22Rv1 (cell line): Measurements from ENCODE around the gene MICU1.

Experiments used
- H3K27ac ChIP-seq: fragments of 450-650 bp; 2 replicates; pipeline ENCODE4 v1.5.1; 2017
- CTCF ChIP-seq: fragments of 450-650 bp; IDR thresholded peaks from 2 replicates; pipeline ENCODE4 v1.5.1; 2017; ENCODE audit warnings: mild to moderate bottlenecking
- ZFX ChIP-seq: fragments of 450-650 bp; IDR thresholded peaks from 2 replicates; pipeline ENCODE4 v1.6.1; 2017; ENCODE audit warnings: antibody characterized with exemption, borderline replicate concordance

The MICU1 gene

GRCh38 chr10:72356115-72356514, 269.8 kb downstream of the MICU1 start:
- no peak overlapping the region for H3K27ac ChIP-seq
- no peak for TF ChIP-seq CTCF
- TF ChIP-seq ZFX = no peak

- TF ChIP-seq ZFX = no peak
- TF ChIP-seq CTCF = no peak
- peak overlapping the region; percentile 94 for H3K27ac ChIP-seq
Measured at GRCh38 chr10:72355214-72355555, 270.7 kb downstream of the MICU1 start.

DNA sequence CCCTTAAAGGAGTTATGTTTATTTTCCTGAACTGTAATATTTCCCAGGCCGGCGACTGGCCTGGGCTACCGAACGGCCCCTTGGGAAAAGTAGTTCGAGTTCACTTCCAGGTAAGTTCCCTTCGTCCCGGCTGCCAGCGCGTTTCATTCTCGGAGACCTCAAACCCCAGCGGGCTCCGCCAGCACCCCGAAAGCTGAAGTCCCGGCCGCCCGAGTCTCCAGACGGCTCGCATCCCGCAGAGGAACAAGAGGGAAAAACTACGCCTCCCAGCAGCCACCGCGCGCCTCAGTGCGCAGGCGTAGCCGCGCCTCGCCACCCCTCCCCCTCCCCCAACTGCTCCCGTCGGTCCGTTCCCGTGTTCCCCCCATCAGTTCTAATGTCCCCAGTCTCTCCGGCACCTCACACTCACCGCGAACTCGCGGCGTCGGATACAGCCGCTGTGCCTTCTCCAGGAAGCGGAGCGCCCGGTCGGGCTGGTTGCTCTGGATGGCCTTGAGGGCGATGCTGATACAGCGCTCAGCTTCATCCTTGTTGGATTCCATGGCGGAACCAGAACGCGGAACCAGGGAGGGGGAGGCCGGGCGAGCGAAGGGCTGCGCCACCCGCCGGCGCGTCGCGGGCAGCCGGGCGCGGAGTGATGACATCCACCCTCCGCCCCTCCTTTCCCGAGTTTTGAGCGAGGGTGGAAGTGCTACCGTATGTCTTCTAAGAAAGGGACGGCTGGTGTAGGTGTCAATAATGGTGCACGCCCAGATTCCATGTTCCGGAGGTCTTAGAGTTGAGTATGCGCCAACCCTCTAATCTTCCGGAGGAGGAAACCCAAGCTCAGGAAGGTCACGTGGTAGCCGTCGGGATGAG, 271.3 kb downstream of the MICU1 start, which contains the start of gene DNAJB12:
DNAJB12 (minus strand) TSS at position 564 of the 858 bp plus-strand sequence; CDS start at position 542, 22 bp downstream.
- peak within 1 kb of the TSS; percentile 94 for H3K27ac ChIP-seq
- TF ChIP-seq CTCF = no peak
- TF ChIP-seq ZFX = no peak

GRCh38 chr10:72353965-72354355, 271.9 kb downstream of the MICU1 start:
- no peak for TF ChIP-seq ZFX
- TF ChIP-seq CTCF = no peak
- peak overlapping the region; percentile 94 for H3K27ac ChIP-seq

DNA sequence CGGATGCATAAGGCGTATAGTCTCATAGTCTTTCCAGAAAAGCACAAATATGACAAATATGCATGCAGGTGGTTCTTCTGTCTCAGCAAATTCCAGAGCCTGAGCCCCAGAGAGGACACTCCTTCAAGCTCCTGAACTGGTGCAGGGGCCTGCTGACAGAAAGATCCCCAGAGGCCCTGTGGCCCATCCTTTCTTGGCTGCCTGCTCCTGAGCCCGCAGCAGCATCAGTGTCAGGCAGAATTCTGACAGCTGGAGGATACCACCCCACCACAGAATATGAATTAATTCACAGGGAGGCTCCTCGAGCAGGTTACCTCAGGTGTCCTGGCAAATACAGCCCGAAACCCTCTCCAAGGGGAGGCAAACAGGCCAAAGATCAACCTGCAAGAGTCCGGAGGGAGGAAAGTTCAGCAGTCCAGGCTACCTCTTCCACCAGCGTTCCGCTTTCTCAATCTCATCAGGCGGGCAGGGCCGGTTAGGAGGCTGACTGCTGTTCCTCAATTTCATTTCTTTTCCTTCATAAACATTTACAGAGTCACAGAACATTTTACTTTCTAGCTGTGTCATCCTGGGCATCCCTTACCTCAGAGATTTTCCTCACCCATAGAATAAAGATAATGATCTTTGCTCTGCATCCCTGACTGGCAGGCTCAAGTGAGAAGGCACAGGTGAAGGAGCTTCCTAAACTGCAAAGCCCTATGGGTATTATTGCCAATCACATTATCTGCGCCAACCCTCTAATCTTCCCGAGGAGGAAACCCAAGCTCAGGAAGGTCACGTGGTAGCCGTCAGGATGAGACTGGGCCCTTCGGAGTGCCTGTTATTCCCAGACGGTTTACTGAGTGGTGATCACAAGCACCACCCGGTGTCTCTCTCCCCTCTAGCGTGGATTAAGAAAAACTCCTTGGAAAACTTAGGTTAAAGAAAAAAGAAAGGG, 272.6 kb downstream of the MICU1 start:
- TF ChIP-seq ZFX = no peak
- TF ChIP-seq CTCF = no peak
- H3K27ac ChIP-seq = peak overlapping the region; percentile 94

GRCh38 chr10:72351479-72351878, 274.4 kb downstream of the MICU1 start:
- TF ChIP-seq ZFX (no peak), CTCF (no peak)
- no peak overlapping the region for H3K27ac ChIP-seq

DNA sequence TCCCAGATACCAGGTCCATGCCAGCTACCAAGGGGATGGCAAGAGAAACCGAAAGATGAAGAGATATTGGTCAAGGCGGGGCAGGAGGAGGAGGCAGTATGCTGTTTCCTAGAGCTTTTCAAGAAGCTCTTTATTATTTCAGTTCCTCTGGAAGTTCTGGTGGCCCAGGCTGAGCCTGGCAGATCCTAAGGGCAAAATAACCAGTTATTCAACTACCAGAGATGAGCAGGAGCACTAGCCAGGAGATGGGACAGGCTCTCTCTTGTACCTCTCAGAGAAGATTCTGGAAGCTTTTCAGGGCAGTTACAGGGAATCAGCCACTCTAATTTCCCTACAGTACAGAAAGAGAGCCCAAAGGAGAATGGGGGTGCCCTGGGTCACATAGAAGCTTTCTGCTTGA, 276.4 kb downstream of the MICU1 start:
- H3K27ac ChIP-seq = no peak overlapping the region
- TF ChIP-seq ZFX (no peak), CTCF (no peak)
